Limb (tissue), 2 donors: ENCODE measurements around the gene TPST1.
"Not testable (repeated sequence)": the region's sequence is repeated elsewhere in the genome, so short reads cannot be mapped to it uniquely, and the experiment has no call there.

Source experiments
- DNase-seq, 2 donors: peaks; one replicate each; pipeline ENCODE4 v3.0.0-alpha.2; 2016; ENCODE audit errors: extremely low spot score in 2 of 2

Gene TPST1

DNA sequence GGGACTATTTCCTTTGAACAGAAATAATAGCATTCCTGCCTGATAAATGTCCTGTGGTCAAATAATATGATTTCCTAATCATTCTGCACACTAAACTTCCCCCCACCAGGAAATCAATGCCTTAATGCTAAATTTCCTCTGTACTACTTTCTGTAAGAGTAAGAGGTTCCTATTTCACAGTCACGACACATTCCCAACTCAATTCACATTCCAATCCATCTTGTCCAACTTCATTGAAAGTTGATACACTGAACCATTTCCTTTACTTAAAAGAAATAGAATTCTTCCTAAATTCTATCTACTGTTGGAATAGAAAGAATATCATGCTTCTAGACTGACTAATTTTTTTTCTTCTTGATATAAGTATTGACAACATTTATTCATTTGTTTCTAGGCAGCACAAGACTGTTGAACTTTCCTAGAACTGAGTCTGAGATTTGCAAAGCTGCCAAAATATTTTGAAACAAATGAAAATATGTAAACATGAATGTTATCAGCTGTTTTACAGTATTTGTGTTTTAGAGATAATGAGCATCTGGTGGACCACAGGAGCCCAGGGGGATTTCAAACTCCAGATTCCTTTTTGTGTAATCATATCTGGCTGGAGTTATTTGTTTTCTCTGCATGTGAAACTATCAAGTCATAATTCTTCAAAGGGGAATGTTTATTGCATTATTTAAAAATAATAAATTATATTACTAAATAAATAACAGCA, 121.5 kb downstream of the TPST1 start:
- DNase-seq, result peak in 1 of 2 donors; percentile 30

GRCh38 chr7:66330961-66331360, 125.8 kb downstream of the TPST1 start:
- DNase-seq, result peak in 1 of 2 donors; percentile 23

- no peak for DNase-seq
These were observed 126.7 kb downstream of the TPST1 start for GRCh38 chr7:66331883-66332282.

DNA sequence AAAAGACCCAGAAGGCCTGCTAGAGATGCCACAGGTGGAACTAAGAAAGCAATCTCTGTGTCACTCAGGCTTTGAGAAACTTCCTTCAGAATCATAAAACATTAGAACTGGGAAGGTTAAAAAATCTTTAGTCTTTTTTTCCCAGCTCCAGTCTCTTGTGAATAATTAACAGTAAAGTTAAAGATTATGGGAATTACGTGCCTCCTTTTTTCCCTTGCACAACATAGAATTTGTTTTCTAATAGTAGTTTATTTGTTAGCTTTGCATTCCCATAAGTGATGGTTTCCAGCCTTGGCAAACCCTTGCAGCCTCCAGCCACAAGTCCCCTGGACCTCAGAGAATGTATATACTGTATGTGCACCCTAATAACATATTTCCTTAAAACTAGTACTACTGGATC, 128.3 kb downstream of the TPST1 start:
- DNase-seq, result no peak

GRCh38 chr7:66335318-66335717, 130.2 kb downstream of the TPST1 start:
- DNase-seq, result no peak

- no peak for DNase-seq
These were observed 131.6 kb downstream of the TPST1 start for GRCh38 chr7:66336760-66337159.

- no peak for DNase-seq
These were observed 134.0 kb downstream of the TPST1 start for GRCh38 chr7:66339141-66339540.

- no peak for DNase-seq
These were observed 139.0 kb downstream of the TPST1 start for GRCh38 chr7:66344166-66344565.

GRCh38 chr7:66348531-66348930, 143.4 kb downstream of the TPST1 start:
- DNase-seq, result peak in 1 of 2 donors; percentile 48

DNA sequence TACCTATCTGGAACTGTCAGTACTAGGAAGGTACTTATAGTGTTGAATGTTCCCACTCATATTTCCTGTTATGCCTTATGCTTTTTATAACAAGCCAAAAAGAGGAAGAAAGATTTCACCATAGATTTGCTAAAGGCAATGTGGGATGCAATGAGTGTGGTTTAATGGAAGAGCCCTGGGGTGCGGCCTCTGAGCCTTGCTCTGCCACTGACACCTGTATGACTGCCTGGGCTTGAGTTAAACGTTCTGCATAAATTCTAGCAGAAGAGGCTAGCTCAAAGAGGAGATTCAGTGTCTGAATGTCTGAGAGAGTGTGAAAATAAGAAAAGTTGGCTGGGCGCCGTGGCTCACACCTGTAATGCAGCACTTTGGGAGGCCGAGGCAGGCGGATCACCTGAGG, 143.8 kb downstream of the TPST1 start:
- DNase-seq, result no peak

- DNase-seq, result no peak
These were observed 146.9 kb downstream of the TPST1 start for GRCh38 chr7:66352071-66352470.

- no peak for DNase-seq
These were observed 148.4 kb downstream of the TPST1 start for GRCh38 chr7:66353547-66353946.

DNA sequence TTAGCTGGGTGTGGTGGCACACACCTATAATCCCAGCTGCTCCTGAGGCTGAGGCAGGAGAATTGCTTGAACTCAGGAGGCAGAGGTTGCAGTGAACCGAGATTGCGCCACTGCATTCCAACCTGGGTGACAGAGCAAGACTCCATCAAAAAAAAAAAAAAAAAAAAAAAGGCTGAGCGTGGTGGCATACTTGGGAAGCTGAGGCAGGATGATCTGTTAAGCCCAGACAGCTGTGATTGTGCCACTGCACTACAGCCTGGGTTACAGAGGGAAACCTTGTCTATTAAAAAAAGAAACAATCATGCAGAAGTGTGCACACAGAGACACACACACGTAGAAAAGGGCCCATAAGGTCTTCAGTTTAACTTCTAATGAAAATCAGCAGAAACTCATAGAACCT, 150.6 kb downstream of the TPST1 start:
- no peak for DNase-seq

DNA sequence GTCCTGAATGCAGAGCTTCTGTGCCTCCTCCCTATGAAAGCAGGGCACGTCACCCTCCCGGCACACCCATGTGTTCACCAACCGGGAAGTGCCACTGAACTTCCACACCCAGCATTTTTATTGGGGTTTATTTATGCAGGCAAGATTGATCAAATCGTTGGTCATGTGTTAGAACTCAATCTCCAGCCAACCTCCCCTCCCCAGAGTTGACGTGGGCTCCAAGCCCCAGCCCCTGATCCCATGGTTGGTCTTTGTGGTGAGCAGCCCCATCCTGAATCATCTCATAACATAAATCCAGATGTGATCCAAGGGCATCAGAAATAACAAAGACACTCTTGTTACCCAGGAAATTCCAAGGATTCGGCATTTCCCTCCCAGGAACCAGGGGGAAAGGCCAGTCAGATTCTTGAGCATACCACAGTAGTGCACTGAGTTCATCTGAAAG, 151.2 kb downstream of the TPST1 start:
- DNase-seq, result no peak

- DNase-seq, result no peak
These were observed 152.0 kb downstream of the TPST1 start for GRCh38 chr7:66357087-66357486.

GRCh38 chr7:66359656-66360211, 154.6 kb downstream of the TPST1 start:
- DNase-seq, result peak; percentile 22 to 34

GRCh38 chr7:66362136-66362535, 157.0 kb downstream of the TPST1 start:
- no peak for DNase-seq

GRCh38 chr7:66363635-66364034, 158.5 kb downstream of the TPST1 start:
- no peak for DNase-seq

GRCh38 chr7:66365031-66365430, 159.9 kb downstream of the TPST1 start:
- DNase-seq, result not testable (repeated sequence)

DNA sequence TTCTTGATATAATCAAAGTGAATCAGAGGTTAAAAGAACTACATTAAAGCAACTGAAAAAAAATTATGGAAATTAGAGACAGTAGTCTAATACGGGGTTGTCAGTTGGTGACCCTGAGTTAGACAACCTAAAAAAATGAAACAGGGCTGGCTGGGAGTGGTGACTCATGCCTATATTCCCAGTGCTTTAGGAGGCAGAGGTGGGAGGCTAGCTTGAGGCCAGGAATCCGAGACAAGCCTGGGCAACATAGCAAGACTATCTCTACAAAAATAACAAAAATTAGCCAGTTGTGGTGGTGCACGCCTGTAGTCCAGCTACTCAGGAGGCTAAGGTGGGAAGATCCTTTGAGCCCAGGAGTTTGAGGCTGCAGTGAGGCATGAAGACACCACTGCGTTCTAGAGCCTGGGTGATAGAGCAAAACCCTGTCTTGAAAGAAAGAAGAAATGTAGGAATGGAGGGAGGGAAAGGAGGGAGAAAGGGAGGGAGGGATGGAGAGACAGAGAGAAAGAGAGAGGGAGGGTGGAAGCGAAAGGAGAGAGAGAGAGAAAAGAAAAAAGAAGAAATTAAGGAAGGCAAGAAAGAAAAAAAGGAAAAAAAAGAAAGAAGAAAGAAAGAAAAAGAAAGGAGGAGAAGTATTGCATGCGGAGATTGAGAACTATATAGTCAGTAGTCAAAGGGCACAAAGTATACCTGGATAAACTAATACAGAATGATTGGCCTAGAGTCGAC, 166.1 kb downstream of the TPST1 start:
- DNase-seq, result no peak

GRCh38 chr7:66374141-66374840, 169.2 kb downstream of the TPST1 start:
- DNase-seq, result not testable (repeated sequence)
